Glutamatergic neuron (in vitro differentiated cells): ENCODE results near the gene ARMH1. TPM values are rescaled to one million over a fixed set of nuclear protein-coding genes. Genes with fewer than 3 reads are reported as not detected.
"Not testable (repeated sequence)": the region's sequence is repeated elsewhere in the genome, so short reads cannot be mapped to it uniquely, and the experiment has no call there.

Experiments used
- DNase-seq: peaks from one replicate; pipeline ENCODE4 v3.0.0; 2022
- H3K27ac Mint-ChIP-seq: one replicate; pipeline ENCODE4 v1.8.0; 2020; ENCODE audit warnings: mild to moderate bottlenecking, mixed read lengths, inconsistent platforms; ENCODE audit not compliant: unreplicated experiment
- H3K27me3 Mint-ChIP-seq: one replicate; pipeline ENCODE4 v1.8.0; 2020; ENCODE audit warnings: mild to moderate bottlenecking, moderate library complexity, mixed read lengths, inconsistent platforms; ENCODE audit not compliant: unreplicated experiment
- H3K36me3 Mint-ChIP-seq: one replicate; pipeline ENCODE4 v1.8.0; 2020; ENCODE audit warnings: mild to moderate bottlenecking, mixed read lengths, inconsistent platforms; ENCODE audit not compliant: unreplicated experiment
- H3K4me1 Mint-ChIP-seq: one replicate; pipeline ENCODE4 v1.8.0; 2020; ENCODE audit warnings: mild to moderate bottlenecking, low read depth, mixed read lengths, inconsistent platforms; ENCODE audit not compliant: unreplicated experiment
- H3K4me3 Mint-ChIP-seq: one replicate; pipeline ENCODE4 v1.8.0; 2020; ENCODE audit warnings: mild to moderate bottlenecking, mixed read lengths, inconsistent platforms; ENCODE audit not compliant: unreplicated experiment
- H3K9me3 Mint-ChIP-seq: one replicate; pipeline ENCODE4 v1.8.0; 2020; ENCODE audit warnings: mild to moderate bottlenecking, moderate library complexity, mixed read lengths, inconsistent platforms; ENCODE audit not compliant: unreplicated experiment
- total RNA-seq: library from RNA; stranded (reverse); fragmentation: NEBNext Ultra II Directional; extraction: Animal tissue kit (Norgen Biotek cat#: 25700); gene quantifications from one replicate; pipeline ENCODE4 v1.2.1, GENCODE V29; 2021; ENCODE audit not compliant: unreplicated experiment
- TF ChIP-seq, protein P1 (sequence below): fragments of 200-600 bp; sonication (generic); IDR thresholded peaks from one replicate; pipeline ENCODE4 v1.5.0; 2021; ENCODE audit not compliant: partially characterized antibody, unreplicated experiment

Gene ARMH1
- total RNA-seq, 1 donor from 2014 or later, result 4.9 TPM

DNA sequence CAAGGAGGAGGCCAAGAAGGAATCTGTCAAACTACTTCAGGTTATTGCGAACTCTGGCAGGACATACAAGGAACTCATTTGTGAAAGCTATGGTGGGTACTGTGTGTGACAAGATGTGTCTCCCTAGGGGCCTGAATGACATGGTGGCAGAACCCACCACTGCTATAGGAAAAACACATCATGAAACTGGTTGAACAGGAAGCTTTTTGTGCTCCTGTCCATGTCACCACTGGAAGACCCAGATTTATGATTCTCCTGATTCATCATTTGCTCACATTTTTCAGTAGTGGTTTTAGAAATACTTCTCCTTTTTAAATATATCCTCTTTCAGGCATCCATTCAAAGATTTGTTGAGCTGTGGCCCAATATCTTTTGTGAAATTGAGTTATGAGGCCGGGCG is 23.6 kb downstream of the ARMH1 start:
- H3K4me3 Mint-ChIP-seq, result no peak overlapping the region

DNA sequence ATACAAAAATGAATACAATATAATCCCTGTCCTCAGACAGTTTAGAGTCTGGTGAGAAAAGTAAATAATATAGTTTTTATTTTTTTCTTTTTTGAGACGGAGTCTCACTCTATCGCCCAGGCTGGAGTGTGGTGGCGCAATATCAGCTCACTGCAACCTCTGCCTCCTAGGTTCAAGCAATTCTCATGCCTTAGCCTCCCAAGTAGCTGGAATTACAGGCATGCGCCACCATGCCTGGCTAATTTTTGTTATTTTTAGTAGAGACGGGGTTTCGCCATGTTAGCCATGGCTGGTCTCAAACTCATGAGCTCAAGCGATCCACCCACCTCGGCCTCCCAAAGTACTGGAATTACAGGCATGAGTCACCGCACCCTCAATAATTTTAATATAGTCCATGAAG is 24.9 kb downstream of the ARMH1 start:
- not testable (repeated sequence) for H3K36me3 Mint-ChIP-seq, DNase-seq, H3K27ac Mint-ChIP-seq, H3K4me1 Mint-ChIP-seq, H3K9me3 Mint-ChIP-seq, H3K27me3 Mint-ChIP-seq, H3K4me3 Mint-ChIP-seq

More for the DNA sequence above, 23.6 kb downstream of the ARMH1 start:
- TF ChIP-seq, protein P1, sequence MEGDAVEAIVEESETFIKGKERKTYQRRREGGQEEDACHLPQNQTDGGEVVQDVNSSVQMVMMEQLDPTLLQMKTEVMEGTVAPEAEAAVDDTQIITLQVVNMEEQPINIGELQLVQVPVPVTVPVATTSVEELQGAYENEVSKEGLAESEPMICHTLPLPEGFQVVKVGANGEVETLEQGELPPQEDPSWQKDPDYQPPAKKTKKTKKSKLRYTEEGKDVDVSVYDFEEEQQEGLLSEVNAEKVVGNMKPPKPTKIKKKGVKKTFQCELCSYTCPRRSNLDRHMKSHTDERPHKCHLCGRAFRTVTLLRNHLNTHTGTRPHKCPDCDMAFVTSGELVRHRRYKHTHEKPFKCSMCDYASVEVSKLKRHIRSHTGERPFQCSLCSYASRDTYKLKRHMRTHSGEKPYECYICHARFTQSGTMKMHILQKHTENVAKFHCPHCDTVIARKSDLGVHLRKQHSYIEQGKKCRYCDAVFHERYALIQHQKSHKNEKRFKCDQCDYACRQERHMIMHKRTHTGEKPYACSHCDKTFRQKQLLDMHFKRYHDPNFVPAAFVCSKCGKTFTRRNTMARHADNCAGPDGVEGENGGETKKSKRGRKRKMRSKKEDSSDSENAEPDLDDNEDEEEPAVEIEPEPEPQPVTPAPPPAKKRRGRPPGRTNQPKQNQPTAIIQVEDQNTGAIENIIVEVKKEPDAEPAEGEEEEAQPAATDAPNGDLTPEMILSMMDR, result no peak
- Mint-ChIP-seq H3K4me1 (peaks cover 2% of the 10 kb centered on the region), H3K9me3 (peaks cover 2% of the 10 kb centered on the region), H3K27me3 (no peaks in the 10 kb centered on the region), H3K36me3 (no peaks in the 10 kb centered on the region), H3K27ac (no peak overlapping the region)
- no peak for DNase-seq

DNA sequence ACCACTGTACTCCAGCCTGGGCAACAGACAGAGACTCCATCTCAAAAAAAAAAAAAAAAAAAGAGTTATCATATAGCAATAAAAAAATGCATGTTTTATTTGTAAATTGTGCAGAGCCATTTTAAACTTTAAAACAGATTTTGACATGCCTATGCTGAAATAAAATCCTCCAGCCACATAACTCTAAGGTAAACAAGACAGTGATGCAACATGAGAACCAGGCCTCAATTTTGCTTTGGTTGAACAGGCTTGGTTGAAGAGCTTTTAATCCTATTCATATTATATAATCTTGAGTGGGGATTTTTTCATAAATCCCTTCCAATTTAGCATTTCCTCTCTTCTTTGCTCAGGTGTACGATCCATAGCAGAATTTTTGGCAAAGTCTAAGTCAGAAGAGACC is 26.1 kb downstream of the ARMH1 start:
- H3K27me3 Mint-ChIP-seq, result no peaks in the 10 kb centered on the region
- H3K27ac Mint-ChIP-seq, result no peak overlapping the region
- peaks cover 2% of the 10 kb centered on the region for H3K9me3 Mint-ChIP-seq

DNA sequence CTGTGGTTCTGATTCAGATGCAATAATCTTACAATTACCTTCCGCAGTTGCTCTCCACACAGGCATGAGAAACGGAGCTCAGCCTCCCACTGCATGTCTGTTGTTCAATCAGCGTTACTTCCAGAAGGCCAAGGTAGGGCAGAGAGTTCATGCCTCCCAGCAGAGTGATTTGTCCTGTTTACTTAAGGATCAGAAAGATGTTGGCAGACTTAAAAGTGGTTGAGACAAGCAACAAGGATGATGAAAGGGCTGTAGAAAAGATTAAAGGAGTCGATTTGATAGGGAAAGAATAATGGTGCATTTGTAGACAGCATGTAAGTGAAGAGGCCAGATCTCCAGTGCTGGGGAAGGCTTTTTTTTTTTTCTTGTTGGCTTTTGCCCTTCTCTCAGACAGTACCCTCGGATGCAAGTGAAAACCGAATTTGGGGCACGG is 26.6 kb downstream of the ARMH1 start:
- TF ChIP-seq, protein P1, result no peak
- Mint-ChIP-seq H3K9me3 (no peaks in the 10 kb centered on the region), H3K27ac (no peak overlapping the region)

More for the DNA sequence above, 26.1 kb downstream of the ARMH1 start:
- DNase-seq, result no peak
- TF ChIP-seq, protein P1, result no peak
- Mint-ChIP-seq H3K4me1 (peaks cover 2% of the 10 kb centered on the region), H3K36me3 (peaks cover 2% of the 10 kb centered on the region), H3K4me3 (no peak overlapping the region)

DNA sequence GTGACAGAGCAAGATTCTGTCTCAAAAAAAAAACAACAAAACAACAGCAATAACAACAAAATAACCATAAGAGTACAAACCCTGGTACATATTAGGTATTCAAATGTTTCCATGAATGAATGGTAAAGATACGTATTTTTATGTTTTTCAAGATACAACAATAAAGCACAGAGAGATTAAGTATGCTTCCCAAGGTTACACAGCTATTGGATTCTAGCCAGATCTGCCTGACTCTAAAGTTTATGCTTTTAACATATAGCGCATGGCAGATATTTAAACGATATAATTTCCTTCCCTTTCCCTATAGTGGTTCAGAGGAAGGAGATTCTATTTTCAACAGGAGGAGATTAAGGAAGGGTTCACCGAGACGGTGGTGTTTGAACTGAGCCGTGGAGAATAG is 31.0 kb downstream of the ARMH1 start:
- TF ChIP-seq, protein P1, result no peak
- Mint-ChIP-seq H3K4me1 (no peaks in the 10 kb centered on the region), H3K36me3 (peaks cover 12% of the 10 kb centered on the region), H3K27me3 (peaks cover 2% of the 10 kb centered on the region), H3K9me3 (peaks cover 3% of the 10 kb centered on the region), H3K4me3 (no peak overlapping the region), H3K27ac (no peak overlapping the region)
- DNase-seq, result no peak

More for the DNA sequence above, 26.6 kb downstream of the ARMH1 start:
- no peak overlapping the region for H3K4me3 Mint-ChIP-seq
- H3K27me3 Mint-ChIP-seq, result no peaks in the 10 kb centered on the region
- H3K36me3 Mint-ChIP-seq, result peaks cover 5% of the 10 kb centered on the region
- DNase-seq, result no peak
- peaks cover 2% of the 10 kb centered on the region for H3K4me1 Mint-ChIP-seq
